Measurements from ENCODE around the gene IRAK2. TPM values are rescaled to one million over a fixed set of nuclear protein-coding genes. Genes with fewer than 3 reads are reported as not detected.

The IRAK2 gene
- total and polyA plus RNA-seq, 2 of the 8 experiments (the other 6 are each of a cell fraction or from before 2014, with no cell fraction given) = 1.5 TPM

DNA sequence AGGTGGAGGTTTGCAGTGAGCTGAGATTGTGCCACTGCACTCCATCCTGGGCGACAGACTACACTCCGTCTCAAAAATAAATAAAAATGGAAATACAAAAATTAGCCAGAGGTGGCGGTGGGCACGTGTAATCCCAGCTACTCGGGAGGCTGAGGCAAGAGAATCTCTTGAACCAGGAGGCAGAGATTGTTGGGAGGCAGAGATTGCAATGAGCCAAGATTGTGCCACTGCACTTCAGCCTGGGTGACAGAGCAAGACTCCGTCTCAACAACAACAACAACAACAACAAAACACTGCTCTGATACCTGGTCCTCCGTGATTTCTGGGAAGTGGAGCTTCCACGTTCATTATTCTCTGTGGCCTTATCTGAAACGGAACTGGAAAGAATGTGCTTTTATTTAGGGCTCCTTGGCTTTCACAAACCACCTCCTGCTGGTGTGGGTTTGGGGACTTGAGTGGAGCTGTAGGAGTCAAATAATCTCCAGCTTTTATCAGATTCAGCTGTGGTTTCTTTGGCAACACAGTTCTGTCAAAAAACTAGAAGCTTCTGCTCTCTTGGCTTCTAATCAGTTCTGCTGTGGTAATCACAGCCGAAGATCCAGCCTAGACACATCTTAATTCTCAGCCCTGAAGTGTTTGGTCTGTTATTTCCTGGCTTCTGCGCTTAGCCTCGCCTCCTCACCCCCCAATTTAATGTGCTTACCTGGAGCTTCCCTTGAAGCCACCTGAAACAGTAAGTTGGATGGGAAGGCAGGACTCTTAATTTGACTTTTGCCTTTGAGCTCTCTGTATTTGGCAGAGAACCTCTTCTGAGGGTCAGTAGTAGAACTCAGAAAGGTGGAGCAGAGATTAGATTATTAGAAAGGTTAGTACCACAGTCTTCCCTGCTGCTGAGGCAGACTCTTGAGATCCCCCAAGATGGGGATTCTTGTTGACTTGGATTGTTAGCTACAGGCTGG lies 21.4 kb downstream of the IRAK2 start (continued):
- TF ChIP-seq ZNF274 (IDR thresholded peaks at IDR 0.05; ENCODE audit: borderline replicate concordance, extremely low read depth, low read length) (no peak), POLR2A (IDR thresholded peaks at IDR 0.05; ENCODE audit: control extremely low read depth in 1 of 2, low read depth in 2 of 2, low read length in 2 of 2) (no peak), CHD7 (IDR thresholded peaks at IDR 0.05; ENCODE audit: insufficient replicate concordance, low read length) (no peak), CBX8 (IDR thresholded peaks at IDR 0.05; ENCODE audit: borderline replicate concordance, low read depth, low read length) (no peak)

All from H1 (cell line).